ENCODE measurements around the gene PRKD2.
A peak's percentile ranks its signal among the peaks of the same experiment; 100 is the strongest.
"Not testable (repeated sequence)": the region's sequence is repeated elsewhere in the genome, so short reads cannot be mapped to it uniquely, and the experiment has no call there.

The PRKD2 gene

DNA sequence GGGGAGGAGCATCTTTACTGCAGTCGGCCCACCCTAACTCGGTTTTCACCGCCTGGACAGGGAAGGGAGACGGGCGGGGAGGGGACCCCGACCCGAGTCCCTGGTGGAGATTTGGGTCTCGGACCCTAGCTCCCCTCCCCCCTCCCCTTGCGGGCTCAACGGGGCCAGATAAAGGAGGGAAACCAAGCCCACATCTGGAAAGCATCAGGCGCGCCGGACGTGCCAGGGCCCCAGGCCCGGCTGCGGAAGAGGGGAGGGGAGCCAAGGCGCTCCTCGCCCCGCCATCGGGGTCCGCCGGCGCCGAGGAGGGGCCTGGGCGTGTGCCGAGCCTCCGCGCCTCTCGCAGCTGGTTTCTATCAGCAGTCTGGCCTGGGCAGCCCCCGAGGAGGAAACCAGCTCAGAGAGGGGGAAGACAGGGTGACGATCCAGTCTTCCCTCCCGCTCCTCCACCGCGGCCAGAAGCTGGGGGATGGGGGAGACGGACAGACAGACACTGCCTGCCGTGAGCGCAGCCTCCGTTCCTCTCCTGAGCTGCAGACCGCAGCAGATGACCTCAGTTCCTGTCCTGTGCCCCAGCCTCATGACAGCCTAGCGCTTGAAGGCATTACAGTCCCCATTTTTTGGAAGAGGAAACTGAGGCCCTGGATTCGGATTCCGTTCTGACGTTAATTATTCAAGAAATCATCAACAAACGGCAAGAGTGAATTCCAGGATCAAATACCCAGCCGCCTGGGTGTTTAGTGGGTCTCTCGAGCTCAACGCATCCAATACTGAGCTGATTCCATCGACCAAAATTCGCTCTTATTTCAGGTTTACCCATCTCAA is 77.3 kb downstream of the PRKD2 start:
- TF ChIP-seq POLR2A (IDR thresholded peaks at IDR 0.05; ENCODE audit: low read depth, low read length) = no peak
- FAIRE-seq = no peak
- DNase-seq (ENCODE audit: insufficient read length, low spot score) = no peak

DNA sequence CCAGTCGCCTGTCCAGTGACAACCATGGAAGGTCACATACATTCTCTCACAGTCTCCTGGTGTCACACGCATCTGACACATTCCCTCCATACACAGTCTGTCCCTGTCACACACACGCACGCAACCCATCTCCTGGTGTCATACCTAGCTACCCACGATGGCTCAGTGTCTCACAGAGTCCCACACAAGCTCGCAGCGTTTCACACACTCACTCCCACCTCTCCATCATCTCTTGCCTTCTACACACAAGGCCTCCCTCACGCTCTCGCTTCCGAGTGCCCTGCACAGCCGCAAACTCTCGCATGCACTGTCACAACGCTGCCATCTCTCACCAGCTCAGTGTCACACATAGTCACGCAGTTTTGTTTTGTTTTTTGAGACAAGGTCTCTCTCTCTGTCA is 79.7 kb downstream of the PRKD2 start:
- DNase-seq (ENCODE audit: insufficient read length, low spot score) (no peak), FAIRE-seq (no peak)
- no peak for TF ChIP-seq POLR2A (IDR thresholded peaks at IDR 0.05; ENCODE audit: low read depth, low read length)

DNA sequence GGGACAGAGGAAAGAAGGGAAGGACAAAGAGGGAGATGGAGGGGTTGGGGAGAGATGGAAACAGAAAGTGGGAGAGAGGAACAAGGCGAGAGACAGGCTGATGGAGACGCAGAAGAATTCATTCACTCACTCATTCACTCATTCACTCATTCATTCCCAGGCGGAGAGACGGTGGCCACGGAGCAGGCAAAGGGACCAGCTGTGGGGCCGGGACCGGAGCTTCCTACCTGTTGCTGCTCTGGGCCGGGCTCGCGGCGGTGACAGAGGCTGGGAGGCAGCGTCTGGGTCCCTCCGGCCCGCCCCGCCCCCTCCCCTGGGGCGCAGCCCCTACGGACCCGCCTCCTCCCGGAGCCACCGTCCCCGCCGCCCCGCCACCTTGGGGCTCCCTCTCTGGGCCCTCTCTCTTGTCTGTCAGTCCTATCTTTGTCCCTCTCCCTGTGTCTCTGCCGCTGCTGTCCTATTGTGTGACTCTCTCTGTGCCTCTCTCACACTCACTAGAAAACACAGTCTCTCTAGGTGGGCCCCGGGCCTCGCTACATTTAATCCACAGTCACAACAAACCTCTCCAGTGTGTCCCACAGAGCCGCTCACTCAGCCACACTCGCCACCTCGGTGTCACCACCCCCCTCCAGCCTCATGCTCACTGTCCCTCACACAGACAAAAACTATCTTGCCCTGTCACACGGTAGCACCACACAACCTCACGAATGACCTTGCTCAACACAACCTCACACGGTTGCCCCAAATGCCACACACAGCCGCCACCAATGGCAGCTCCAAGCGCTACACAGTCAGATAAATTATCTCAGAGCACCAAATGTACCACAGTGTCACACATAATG is 80.8 kb downstream of the PRKD2 start, which contains the start of gene GNG8:
Gene GNG8, minus strand, starts transcription at position 283 of the 842 bp plus-strand sequence. CDS start 1,520 bp downstream, outside the sequence.
- no peak for TF ChIP-seq POLR2A (IDR thresholded peaks at IDR 0.05; ENCODE audit: low read depth, low read length)
- FAIRE-seq = no peak
- DNase-seq (ENCODE audit: insufficient read length, low spot score) = no peak

DNA sequence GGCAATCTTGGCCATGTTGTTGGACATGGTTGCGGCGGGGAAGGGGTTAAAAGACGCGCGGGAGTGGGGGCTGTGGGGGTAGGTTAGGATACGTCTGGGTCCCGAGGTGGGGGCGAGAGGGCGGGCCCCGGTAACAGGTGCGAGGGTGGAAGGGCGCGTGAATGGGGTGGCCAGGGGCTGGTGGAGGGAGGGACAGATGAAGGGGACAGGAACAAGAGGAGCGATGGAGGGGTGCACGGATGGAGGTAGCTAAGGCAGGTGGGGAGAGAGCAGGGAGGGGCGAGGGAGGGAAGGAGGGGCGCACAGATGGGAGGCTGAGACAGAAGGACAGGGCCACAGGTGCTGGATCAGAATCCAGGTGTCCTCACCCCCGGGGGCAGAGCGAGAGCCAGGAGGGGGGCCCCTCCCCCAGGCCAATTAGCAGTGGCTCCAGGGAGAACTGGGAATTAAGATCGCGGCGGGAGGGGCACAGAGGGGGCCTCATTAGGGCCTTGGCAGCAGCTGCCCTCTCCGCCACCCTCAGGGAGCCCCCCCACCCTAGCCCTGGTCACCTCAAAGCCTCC is 82.2 kb downstream of the PRKD2 start:
- FAIRE-seq (no peak), DNase-seq (ENCODE audit: insufficient read length, low spot score) (no peak)
- no peak for TF ChIP-seq POLR2A (IDR thresholded peaks at IDR 0.05; ENCODE audit: low read depth, low read length)

DNA sequence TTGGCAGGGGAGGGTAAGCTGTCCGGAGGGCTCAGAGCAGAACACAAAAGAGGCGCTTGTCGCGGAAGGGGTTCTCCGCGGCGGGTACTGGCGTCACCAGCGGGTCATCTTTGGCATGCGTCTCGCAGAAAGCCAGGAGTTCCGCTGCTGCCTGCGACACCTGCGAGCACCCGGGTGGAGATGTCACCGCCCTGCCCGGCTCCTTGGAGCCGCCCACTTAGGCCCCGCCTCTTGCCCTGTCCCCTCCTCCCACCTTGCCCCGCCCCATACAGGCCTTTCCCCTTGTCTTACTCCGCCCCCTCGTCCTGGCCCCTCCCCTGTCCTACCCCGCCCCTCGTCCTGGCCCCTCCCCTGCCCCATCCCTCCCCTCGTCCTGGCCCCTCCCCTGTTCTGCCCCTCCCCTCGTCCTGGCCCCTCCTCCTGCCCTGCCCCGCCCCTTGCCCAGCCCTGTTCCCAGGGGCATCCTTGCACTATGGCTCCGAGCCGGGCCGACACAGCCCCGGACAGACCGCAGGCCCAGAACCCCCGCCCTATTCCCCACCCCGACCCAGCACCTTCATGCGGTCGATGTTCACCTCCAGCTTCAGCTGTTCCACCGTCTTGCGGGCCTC is 82.8 kb downstream of the PRKD2 start:
- FAIRE-seq = no peak

DNA sequence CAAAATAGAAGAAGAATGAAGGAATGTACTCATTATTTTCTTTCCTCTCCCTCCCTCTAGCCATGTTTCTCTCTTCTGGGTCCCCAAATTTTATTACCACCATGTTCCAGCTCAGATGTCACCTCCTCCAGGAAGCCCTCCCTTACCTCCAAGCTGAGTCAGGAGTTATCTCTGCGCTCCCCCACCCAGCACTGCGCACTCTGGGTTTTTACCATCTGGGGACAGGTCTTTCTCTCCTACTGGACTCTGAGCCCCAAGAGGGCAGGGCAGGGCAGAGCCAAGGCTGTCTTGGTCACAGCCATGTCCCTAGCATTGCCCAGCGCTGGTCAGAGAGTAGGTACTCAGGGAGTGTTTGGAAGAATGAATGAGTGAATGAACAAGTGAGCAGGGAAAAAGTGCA is 83.8 kb downstream of the PRKD2 start:
- DNase-seq (ENCODE audit: insufficient read length, low spot score) (no peak), FAIRE-seq (no peak)
- TF ChIP-seq POLR2A (IDR thresholded peaks at IDR 0.05; ENCODE audit: low read depth, low read length) = no peak

More for the DNA sequence above, 82.8 kb downstream of the PRKD2 start:
- DNase-seq (ENCODE audit: insufficient read length, low spot score) = peak; percentile 77
- TF ChIP-seq POLR2A (IDR thresholded peaks at IDR 0.05; ENCODE audit: low read depth, low read length) = no peak

DNA sequence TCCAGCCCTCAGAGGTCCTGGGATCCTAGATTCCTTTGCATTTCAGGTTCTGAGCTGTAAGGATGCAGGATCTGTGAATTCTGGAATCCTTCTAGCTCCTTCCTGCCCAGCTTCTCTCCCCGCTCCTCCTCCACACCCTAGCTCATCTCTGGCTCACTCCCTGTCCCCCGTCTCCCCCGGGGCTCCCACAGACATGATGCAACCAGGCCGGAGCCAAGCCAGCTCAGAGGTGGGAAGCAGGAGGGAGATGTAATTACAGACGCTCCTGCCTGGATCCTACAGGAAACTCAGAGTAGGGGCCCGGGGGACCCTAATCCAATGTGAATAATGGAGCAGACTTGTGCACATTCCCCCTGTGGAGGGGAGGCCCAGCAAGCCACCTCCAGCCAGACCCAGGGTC is 85.4 kb downstream of the PRKD2 start:
- DNase-seq (ENCODE audit: insufficient read length, low spot score) (no peak), FAIRE-seq (no peak)
- TF ChIP-seq POLR2A (IDR thresholded peaks at IDR 0.05; ENCODE audit: low read depth, low read length) = no peak

DNA sequence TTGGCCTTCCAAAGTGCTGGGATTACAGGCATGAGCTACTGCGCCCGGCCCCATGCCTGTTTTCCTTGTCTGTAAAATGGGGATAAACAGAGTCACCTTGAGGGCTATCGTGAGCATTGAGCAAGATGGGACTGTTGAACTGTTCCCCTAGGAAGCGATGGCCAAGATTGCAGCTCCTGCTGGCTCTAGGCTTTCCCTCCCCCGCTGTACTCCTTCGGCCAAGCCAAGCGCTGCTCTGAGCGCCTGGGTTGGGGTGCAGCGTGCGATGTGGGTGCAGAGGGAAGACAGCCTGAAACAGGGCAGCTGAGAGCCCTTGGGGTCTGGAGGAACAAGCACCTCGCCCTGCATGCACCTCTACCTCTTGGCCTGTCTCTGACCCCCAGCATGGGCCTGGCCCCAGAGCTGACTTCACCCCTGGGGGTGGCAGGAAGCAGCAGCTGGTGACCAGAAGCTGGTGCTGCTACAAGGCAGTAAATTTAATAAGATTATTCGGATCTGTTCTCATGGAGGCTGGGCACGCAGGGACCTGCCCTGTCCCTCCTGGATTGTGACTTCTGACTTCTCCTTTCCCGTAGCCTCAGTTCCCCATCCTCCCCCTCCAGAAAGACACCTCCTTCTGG is 86.2 kb downstream of the PRKD2 start:
- DNase-seq (ENCODE audit: insufficient read length, low spot score) (no peak), FAIRE-seq (no peak)
- TF ChIP-seq POLR2A (IDR thresholded peaks at IDR 0.05; ENCODE audit: low read depth, low read length) = no peak

DNA sequence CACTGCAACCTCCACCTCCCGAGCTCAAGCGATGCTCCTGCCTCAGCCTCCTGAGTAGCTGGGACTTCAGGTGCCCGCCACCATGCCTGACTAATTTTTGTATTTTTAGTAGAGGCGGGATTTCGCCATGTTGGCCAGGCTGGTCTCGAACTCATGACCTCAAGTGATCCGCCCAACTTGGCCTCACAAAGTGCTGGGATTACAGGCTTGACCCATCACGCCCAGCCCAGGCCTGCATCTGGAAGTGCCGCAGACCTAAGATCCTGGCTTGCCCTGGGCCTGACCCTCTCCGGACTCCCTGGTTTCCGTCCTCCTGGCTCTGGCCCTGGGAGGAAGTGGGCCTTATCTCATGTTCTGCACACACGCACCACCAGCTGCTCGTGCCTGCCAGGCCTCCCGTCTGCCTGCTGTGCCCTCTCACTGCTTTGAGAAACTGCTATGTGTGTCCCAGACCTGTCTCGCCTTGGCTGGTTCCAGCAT is 87.3 kb downstream of the PRKD2 start:
- no peak for FAIRE-seq
- no peak for DNase-seq (ENCODE audit: insufficient read length, low spot score)
- no peak for TF ChIP-seq POLR2A (IDR thresholded peaks at IDR 0.05; ENCODE audit: low read depth, low read length)

DNA sequence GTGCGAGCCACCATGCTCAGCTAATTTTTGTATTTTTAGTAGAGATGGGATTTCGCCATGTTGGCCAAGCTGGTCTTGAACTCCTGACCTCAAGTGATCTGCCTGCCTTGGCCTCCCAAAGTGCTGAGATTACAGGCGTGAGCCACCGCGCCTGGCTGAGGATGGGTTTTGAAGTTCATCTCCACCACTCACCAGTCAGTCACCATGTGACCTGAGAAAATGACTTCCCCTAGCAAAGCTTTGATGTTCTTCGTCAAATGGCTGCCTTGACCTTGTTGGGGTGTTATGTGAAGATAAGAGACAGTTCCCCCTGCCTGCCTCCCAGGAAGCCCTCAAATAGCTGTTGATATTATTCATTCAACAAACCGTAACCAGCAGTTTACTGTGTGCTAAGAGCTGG is 87.9 kb downstream of the PRKD2 start:
- FAIRE-seq; DNase-seq (ENCODE audit: insufficient read length, low spot score): not testable (repeated sequence)

DNA sequence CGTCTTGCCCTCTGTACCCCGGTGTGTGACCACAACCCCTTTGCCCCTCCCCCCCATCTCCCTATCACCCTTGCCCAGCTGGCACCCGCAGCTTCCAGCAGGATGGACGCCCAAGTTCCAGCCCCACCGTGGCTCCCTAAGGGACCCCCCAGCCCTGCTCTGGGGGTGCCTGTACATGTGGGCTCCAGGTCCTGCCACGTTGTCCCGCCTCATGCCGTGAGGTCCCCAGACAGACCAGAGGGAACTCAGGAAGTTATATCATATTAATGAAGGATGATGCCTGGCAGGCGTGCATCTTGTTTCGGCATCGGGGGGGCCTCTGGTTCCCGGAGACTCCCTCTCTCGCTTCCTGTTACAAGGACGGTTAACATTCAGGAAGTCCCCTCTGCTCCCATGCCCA is 90.5 kb downstream of the PRKD2 start:
- DNase-seq (ENCODE audit: insufficient read length, low spot score) (no peak), FAIRE-seq (no peak)
- no peak for TF ChIP-seq POLR2A (IDR thresholded peaks at IDR 0.05; ENCODE audit: low read depth, low read length)

DNA sequence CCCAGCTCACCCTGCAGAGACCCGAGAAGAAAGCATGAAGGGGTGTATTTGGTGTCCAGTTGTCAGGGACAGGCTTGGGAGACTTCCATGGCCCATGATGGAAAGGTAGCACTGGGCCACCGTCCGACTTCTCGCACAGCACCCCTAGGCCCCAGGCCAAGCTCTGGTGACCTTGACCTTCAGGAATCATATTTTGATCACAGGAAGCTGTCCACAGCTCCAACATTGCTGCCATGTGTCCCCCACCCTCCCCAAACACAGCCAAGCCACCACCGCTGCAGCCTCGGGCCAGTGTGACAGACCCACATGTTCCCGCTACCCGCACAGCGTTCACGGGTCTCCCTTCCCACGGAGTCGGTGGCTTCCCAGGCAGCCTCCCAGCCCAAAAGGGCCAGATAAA is 91.2 kb downstream of the PRKD2 start:
- FAIRE-seq (no peak), DNase-seq (ENCODE audit: insufficient read length, low spot score) (no peak)
- TF ChIP-seq POLR2A (IDR thresholded peaks at IDR 0.05; ENCODE audit: low read depth, low read length) = no peak

DNA sequence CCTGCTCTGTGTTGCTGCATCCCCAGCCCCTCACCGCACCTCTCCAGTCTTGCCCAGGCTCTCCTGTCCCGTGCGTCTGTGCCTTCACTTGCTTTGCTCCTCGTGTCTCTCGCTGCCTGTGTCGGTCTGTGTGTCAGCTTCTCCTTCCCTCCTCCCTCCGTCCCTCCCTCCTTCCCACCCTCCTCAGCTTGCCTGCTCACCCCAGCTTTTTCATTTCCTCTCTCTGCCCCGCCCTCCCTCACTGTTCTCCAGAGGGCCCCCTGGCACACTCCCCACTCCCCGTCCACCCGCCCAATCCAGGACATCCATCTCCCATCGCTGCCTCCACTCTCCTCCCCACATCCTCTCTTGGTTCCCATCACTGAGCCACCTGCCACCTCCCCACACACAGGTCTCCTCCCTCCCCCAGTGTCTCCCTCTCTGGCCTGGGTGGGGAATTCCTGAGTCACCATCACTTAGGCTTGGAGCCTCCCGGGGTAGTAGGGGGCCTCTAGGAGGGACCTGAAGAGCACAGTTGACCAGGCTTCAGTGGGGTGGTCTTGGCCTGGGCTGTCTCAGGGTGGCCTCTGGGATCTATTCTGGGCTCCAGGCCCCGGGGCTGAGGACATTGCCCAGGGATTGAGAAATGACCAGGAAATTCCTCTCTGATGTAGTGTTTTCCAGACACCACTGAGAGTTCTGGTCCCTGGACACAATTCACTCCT is 91.8 kb downstream of the PRKD2 start, which contains the start of gene PTGIR:
Gene PTGIR, minus strand, starts transcription at position 132 of the 704 bp plus-strand sequence. CDS start 864 bp downstream, outside the sequence.
- DNase-seq (ENCODE audit: insufficient read length, low spot score) = no peak
- no peak for FAIRE-seq
- TF ChIP-seq POLR2A (IDR thresholded peaks at IDR 0.05; ENCODE audit: low read depth, low read length) = 0 out of 2 replicates have a peak, but pooled peaks have one; percentile 2

Measured in H54 (cell line).